ENCODE results near the gene GJB4.
"Not testable (repeated sequence)": the region's sequence is repeated elsewhere in the genome, so short reads cannot be mapped to it uniquely, and the experiment has no call there.

The GJB4 gene

GRCh38 chr1:34808051-34808810, 48.7 kb downstream of the GJB4 start:
- no peak for DNase-seq

GRCh38 chr1:34810781-34811180, 51.2 kb downstream of the GJB4 start:
- DNase-seq, result not testable (repeated sequence)

Measured in hippocampal formation (tissue), 2 donors.